GM10248 (cell line): ENCODE measurements around the gene SENP8.

Source experiments
- CTCF ChIA-PET: fragments of 300-600 bp; sonication (Branson Sonifier 250); formaldehyde crosslinking; extraction: SDS; loops from one replicate; lab custom pipeline; 2021; ENCODE audit warnings: antibody characterized with exemption; lab: Yijun Ruan, JAX
- POLR2A ChIA-PET: fragments of 350-650 bp; sonication (Branson Sonifier 250); formaldehyde crosslinking; extraction: SDS; loops from one replicate; lab custom pipeline; 2020; ENCODE audit warnings: antibody characterized with exemption; lab: Yijun Ruan, JAX
- DNase-seq: peaks from one replicate; pipeline ENCODE4 v3.0.0; 2012; ENCODE audit errors: extremely low spot score
- CTCF ChIP-seq: IDR thresholded peaks from 2 replicates; pipeline ENCODE4 v1.5.1; 2012; ENCODE audit warnings: mild to moderate bottlenecking, low read depth; ENCODE audit errors: extremely low read depth, missing control alignments, control extremely low read depth

SENP8 gene

GRCh38 chr15:72172796-72173195, 54.6 kb downstream of the SENP8 start:
- no peak for DNase-seq
- TF ChIP-seq CTCF = no peak
- CTCF ChIA-PET = interaction anchor here (3.2 kb wide), 1 partner anchor 17 kb away, joined by 9 read pairs; no protein-coding TSS in a partner anchor
- POLR2A ChIA-PET = no interaction called here

DNA sequence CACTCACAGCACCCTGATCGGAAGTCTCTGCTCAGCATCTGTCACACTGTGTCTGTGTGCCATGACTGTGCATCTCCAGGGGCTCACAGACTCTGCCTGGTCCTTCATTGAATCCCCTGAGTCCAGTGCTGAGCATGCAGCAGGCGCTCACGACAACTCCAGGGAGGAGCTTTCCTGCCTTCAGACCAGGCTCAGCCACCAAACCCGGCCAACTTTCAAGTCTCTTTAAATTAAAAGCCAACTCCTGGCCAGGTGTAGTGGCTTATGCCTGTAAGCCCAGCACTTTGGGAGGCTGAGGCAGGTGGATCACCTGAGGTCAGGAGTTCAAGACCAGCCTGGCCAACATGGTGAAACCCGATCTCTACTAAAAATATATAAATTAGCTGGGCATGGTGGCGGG, 55.2 kb downstream of the SENP8 start:
- ChIA-PET CTCF (interaction anchor here (3.2 kb wide), 1 partner anchor 17 kb away, joined by 9 read pairs; no protein-coding TSS in a partner anchor), POLR2A (no interaction called here)
- TF ChIP-seq CTCF = no peak
- DNase-seq = no peak

GRCh38 chr15:72173864-72174550, 55.8 kb downstream of the SENP8 start:
- ChIA-PET CTCF (interaction anchor here (1.0 to 3.2 kb wide), 2 partner anchors 9 to 18 kb away, joined by 3 to 9 read pairs; no protein-coding TSS in a partner anchor), POLR2A (no interaction called here)
- no peak for TF ChIP-seq CTCF
- DNase-seq = no peak

DNA sequence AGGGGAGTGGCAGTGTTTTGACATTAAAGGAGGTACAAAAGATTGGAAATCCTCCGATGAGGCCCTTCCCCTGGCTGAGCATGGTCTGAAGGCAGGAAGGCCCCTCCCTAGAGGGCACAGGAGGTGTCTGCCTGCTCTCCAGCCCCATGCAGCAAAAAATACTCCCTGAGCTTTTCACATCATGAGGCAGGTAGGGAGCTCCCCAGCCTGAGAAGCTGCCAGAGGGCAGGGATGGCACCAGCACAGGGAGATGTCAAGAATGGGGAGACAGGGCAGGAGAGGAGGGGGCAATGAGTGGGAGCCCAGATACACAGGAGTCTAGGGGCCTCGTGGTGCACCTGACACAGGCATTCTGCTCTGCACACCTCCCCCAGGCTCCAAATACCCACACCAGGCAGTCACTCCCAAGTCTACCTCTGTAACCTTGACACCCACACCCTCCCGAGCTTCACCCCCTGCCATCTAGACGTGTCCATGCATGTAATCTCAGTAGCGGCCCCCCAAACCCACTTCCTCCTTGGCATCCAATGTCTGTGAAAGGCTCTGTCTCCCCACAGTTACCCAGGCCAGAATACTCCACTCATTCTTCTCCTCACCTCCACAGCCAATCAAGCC, 56.5 kb downstream of the SENP8 start:
- no peak for DNase-seq
- ChIA-PET CTCF (interaction anchor here (1.0 to 3.2 kb wide), 2 partner anchors 10 to 19 kb away, joined by 3 to 9 read pairs; no protein-coding TSS in a partner anchor), POLR2A (no interaction called here)
- TF ChIP-seq CTCF = no peak

GRCh38 chr15:72175186-72176044, 57.2 kb downstream of the SENP8 start:
- CTCF ChIA-PET = interaction anchor here (1.0 to 3.2 kb wide), 4 partner anchors 11 to 23 kb away, joined by 3 to 9 read pairs (median 4); no protein-coding TSS in a partner anchor
- DNase-seq = no peak
- no peak for TF ChIP-seq CTCF
- POLR2A ChIA-PET = no interaction called here

GRCh38 chr15:72176159-72176558, 58.0 kb downstream of the SENP8 start:
- POLR2A ChIA-PET = no interaction called here
- DNase-seq = no peak
- CTCF ChIA-PET = interaction anchor here (1.3 to 1.5 kb wide), 3 partner anchors 19 to 23 kb away, joined by 3 to 5 read pairs (median 4); no protein-coding TSS in a partner anchor
- no peak for TF ChIP-seq CTCF
